22Rv1 (cell line): ENCODE measurements around the gene UMPS.

Experiments
- H3K27ac ChIP-seq: fragments of 450-650 bp; 2 replicates; pipeline ENCODE4 v1.5.1; 2017
- CTCF ChIP-seq: fragments of 450-650 bp; IDR thresholded peaks from 2 replicates; pipeline ENCODE4 v1.5.1; 2017; ENCODE audit warnings: mild to moderate bottlenecking
- ZFX ChIP-seq: fragments of 450-650 bp; IDR thresholded peaks from 2 replicates; pipeline ENCODE4 v1.6.1; 2017; ENCODE audit warnings: antibody characterized with exemption, borderline replicate concordance

The UMPS gene

GRCh38 chr3:124714223-124714853 lies 15.9 kb upstream of the UMPS start:
- no peak for TF ChIP-seq CTCF
- TF ChIP-seq ZFX: no peak
- no peak overlapping the region for H3K27ac ChIP-seq

DNA sequence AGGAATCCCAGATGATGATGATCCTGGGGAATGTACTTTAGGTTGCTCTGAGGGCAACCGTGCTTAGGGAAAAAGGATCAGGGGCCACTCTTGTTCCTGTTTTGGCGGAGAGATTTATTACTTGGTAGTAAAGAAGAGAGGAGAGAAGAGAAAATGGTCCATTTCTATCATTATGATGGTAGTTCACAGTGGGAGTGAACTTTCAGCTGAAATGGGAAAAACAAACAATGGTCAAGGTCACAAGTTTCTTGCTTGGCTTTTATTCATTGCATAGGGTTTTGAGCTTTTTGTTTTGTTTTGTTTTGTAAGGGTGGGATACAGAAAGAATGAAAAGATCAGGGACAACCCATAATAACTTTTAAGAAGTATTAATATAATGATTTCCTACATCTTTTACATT lies 7.7 kb upstream of the UMPS start:
- no peak for TF ChIP-seq CTCF

GRCh38 chr3:124730941-124731297 lies 667 bp downstream of the UMPS start:
- TF ChIP-seq ZFX (no peak), CTCF (no peak)
- H3K27ac ChIP-seq: peak overlapping the region; percentile 59

More for the DNA sequence above, 7.7 kb upstream of the UMPS start:
- no peak overlapping the region for H3K27ac ChIP-seq

GRCh38 chr3:124731760-124732159 lies 1.5 kb downstream of the UMPS start:
- H3K27ac ChIP-seq: no peak overlapping the region
- no peak for TF ChIP-seq ZFX
- TF ChIP-seq CTCF: no peak

GRCh38 chr3:124741027-124741426 lies 10.8 kb downstream of the UMPS start:
- no peak overlapping the region for H3K27ac ChIP-seq

GRCh38 chr3:124745756-124746155 lies 15.5 kb downstream of the UMPS start:
- no peak overlapping the region for H3K27ac ChIP-seq
- TF ChIP-seq CTCF (no peak), ZFX (no peak)

More at GRCh38 chr3:124741027-124741426, 10.8 kb downstream of the UMPS start:
- TF ChIP-seq CTCF (no peak), ZFX (no peak)

GRCh38 chr3:124747111-124747981 lies 17.1 kb downstream of the UMPS start:
- TF ChIP-seq CTCF: no peak
- TF ChIP-seq ZFX: no peak
- no peak overlapping the region; the same call in 1 of the 2 replicates for H3K27ac ChIP-seq
